Breast epithelium (tissue), 4 donors: Measurements from ENCODE around the gene FOXC1. TPM values are rescaled to one million over a fixed set of nuclear protein-coding genes. Genes with fewer than 3 reads are reported as not detected.

ENCODE experiments used
- DNase-seq, 2 donors: peaks; one replicate each; pipeline ENCODE4 v3.0.0-alpha.2; 2019; ENCODE audit warnings: low spot score in 2 of 2
- H3K27ac ChIP-seq, 2 donors: fragments of 200-600 bp; sonication (generic) in 1 of 2; one replicate each; pipeline ENCODE4 v1.5.1; 2016 to 2019; ENCODE audit warnings: mild to moderate bottlenecking in 1 of 2
- H3K27me3 ChIP-seq, 2 donors: fragments of 200-600 bp; sonication (generic) in 1 of 2; one replicate each; pipeline versions ENCODE4 v1.5.1 to v1.6.0; 2017 to 2019; ENCODE audit warnings: control low read depth in 1 of 2, mild to moderate bottlenecking in 1 of 2
- H3K36me3 ChIP-seq: fragments of 200-600 bp; one replicate; pipeline ENCODE4 v1.5.1; 2019
- H3K4me1 ChIP-seq, 2 donors: fragments of 200-600 bp; sonication (generic); one replicate each; pipeline ENCODE4 v1.5.1; 2016 to 2019; ENCODE audit warnings: control low read depth in 1 of 2
- H3K4me3 ChIP-seq, 3 donors: fragments of 200-600 bp; sonication (generic); 1 replicate in 2 of 3; 2 replicates in 1 of 3; pipeline ENCODE4 v1.5.1; 2016 to 2019; ENCODE audit warnings: mild to moderate bottlenecking in 3 of 3, moderate library complexity in 2 of 3
- H3K9me3 ChIP-seq, 2 donors: fragments of 200-600 bp; sonication (generic) in 1 of 2; one replicate each; pipeline ENCODE4 v1.5.1; 2016 to 2019; ENCODE audit warnings: control low read depth in 1 of 2
- CTCF ChIP-seq, 3 donors: fragments of 450-650 bp; IDR thresholded peaks; one replicate each; pipeline ENCODE4 v1.5.1; 2016 to 2017; ENCODE audit warnings: antibody characterized with exemption in 3 of 3, mild to moderate bottlenecking in 3 of 3, moderate library complexity in 3 of 3
- POLR2A ChIP-seq: fragments of 450-650 bp; IDR thresholded peaks from one replicate; pipeline ENCODE4 v1.6.1; 2016; ENCODE audit warnings: antibody characterized with exemption, mild to moderate bottlenecking, moderate library complexity
- POLR2AphosphoS5 ChIP-seq, 3 donors: sonication (generic); formaldehyde crosslinking; IDR thresholded peaks; one replicate each; pipeline ENCODE4 v1.6.1; 2017; ENCODE audit warnings: antibody characterized with exemption in 3 of 3
- intact Hi-C: fragments of 100-400 bp; cut with DNase I; formaldehyde crosslinking; loops from one replicate; pipeline ENCODE4 v1.15.1; 2023; ENCODE audit warnings: low total_unique reads
- total RNA-seq, 3 donors: library from RNA; depleted of rRNA; stranded (reverse); fragments of >200 nt; gene quantifications; one replicate each; pipeline ENCODE4 v1.1.0, GENCODE V29; 2016

FOXC1 gene
- total RNA-seq, 3 donors from 2014 or later, result 3.7 to 13.2 (median 7.5) TPM

DNA sequence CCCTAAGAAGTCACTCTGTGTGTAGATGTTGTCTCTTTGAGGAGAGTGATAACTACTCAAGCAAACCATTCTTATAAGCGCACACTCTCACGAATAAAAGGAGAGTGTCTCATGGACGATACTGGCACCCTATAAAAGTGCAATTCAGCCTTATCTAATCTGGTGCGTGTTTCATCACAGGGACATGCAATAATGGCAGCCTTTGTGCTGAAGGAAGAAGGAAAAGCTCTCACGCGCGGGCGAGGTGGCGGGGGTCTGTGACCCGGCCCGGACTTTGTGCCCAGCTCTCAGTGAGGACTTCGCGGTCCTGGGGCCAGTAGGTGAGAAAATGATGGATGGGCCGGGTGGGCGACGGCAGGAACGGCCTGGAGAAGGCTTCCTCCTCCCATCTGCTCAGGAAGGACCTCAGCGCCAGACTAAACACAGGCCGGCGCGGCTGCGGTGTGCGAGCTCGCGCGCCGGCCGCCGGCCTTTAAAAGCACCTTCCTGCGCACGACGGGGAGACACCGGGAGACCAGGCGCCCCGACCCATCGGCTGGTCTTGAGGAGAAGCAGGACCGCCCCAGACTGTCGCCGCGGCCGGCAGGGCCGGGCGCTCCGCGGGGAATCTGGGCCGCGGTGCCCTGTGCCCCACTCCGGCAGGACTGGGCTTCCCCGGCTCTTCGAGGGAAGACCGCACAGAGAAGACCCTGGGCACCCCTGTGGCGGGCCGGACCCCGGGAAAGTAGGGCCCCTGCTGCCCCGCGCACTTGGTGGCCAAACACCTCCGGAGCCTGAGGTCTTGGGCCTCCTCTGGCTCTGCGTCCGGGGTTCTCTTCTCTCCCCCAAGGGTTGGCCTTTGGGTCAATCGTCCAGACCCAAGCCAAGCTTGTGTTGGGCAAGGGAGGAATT lies 8.3 kb upstream of the FOXC1 start:
- no peak for DNase-seq
- Histone ChIP-seq H3K27ac (no peak overlapping the region), H3K4me1 (peaks cover 4 to 7% of the 10 kb centered on the region in 2 donors), H3K9me3 (no peaks in the 10 kb centered on the region), H3K36me3 (no peaks in the 10 kb centered on the region), H3K4me3 (no peak overlapping the region), H3K27me3 (peaks cover 0 to 21% of the 10 kb centered on the region in 2 donors)
- intact Hi-C loops, result loop anchor here (5.0 to 10.0 kb wide), 2 partner anchors 506 to 743 kb away; no protein-coding TSS in a partner anchor
- no peak for TF ChIP-seq CTCF (IDR thresholded peaks at IDR 0.05)
- no peak for TF ChIP-seq POLR2AphosphoS5 (IDR thresholded peaks at IDR 0.05)
- no peak for TF ChIP-seq POLR2A

- H3K27me3 ChIP-seq, result peaks cover 0 to 28% of the 10 kb centered on the region in 2 donors
- H3K4me3 ChIP-seq, result no peak overlapping the region
- H3K9me3 ChIP-seq, result no peaks in the 10 kb centered on the region
- no peak overlapping the region for H3K27ac ChIP-seq
- intact Hi-C loops, result loop anchor here (5.0 to 10.0 kb wide), 2 partner anchors 505 to 743 kb away; no protein-coding TSS in a partner anchor
- H3K4me1 ChIP-seq, result peaks cover 0 to 7% of the 10 kb centered on the region in 2 donors
- H3K36me3 ChIP-seq, result no peaks in the 10 kb centered on the region
- TF ChIP-seq POLR2AphosphoS5 (IDR thresholded peaks at IDR 0.05), result no peak
- no peak for TF ChIP-seq POLR2A
- no peak for TF ChIP-seq CTCF (IDR thresholded peaks at IDR 0.05)
- DNase-seq, result no peak
Observed at GRCh38 chr6:1602049-1602713, 7.5 kb upstream of the FOXC1 start.

DNA sequence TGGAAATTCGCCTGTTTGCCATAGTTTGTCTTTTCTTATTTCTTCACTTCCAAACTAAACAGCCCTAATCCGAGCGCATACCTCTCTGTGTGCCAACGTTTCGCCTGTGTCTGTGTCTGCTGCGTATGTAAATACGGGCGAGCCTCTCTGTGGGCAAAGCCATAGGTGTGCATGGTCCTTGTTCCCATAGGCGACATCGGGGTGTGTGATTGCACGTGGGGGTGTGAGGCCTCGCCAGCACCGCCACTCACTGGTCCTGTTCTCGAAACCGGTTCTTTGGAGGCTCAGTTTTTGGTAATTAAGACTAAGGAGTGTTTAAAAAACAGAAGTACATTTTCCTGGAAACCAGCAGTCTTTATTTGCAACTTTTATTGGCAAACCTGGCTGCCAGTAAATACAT lies 6.0 kb upstream of the FOXC1 start:
- Histone ChIP-seq H3K4me1 (peaks cover 0 to 7% of the 10 kb centered on the region in 2 donors), H3K4me3 (peak overlapping the region in 2 of 3 donors; percentile 50 to 67), H3K36me3 (no peaks in the 10 kb centered on the region), H3K27me3 (peaks cover 0 to 44% of the 10 kb centered on the region in 2 donors), H3K9me3 (no peaks in the 10 kb centered on the region), H3K27ac (no peak overlapping the region)
- no peak for DNase-seq
- TF ChIP-seq CTCF (IDR thresholded peaks at IDR 0.05) (no peak), POLR2AphosphoS5 (IDR thresholded peaks at IDR 0.05) (no peak), POLR2A (no peak)
- intact Hi-C loops, result loop anchor here (5.0 to 10.0 kb wide), 2 partner anchors 504 to 741 kb away; no protein-coding TSS in a partner anchor

GRCh38 chr6:1604158-1605003 lies 5.3 kb upstream of the FOXC1 start:
- TF ChIP-seq POLR2AphosphoS5 (IDR thresholded peaks at IDR 0.05) (no peak), CTCF (IDR thresholded peaks at IDR 0.05) (peak; percentile 55 to 95 (median 59)), POLR2A (no peak)
- no peak for DNase-seq
- Histone ChIP-seq H3K36me3 (no peaks in the 10 kb centered on the region), H3K9me3 (no peaks in the 10 kb centered on the region), H3K4me3 (peak overlapping the region; percentile 43 to 67 (median 50)), H3K4me1 (peaks cover 0 to 7% of the 10 kb centered on the region in 2 donors), H3K27me3 (peaks cover 0 to 44% of the 10 kb centered on the region in 2 donors), H3K27ac (peak overlapping the region in 1 of 2 donors; percentile 29)
- intact Hi-C loops, result loop anchor here (5.0 to 10.0 kb wide), 2 partner anchors 503 to 740 kb away; no protein-coding TSS in a partner anchor
